GM19372 (cell line): Measurements from ENCODE around the gene PPP1R12A.
"Not testable (repeated sequence)": the region's sequence is repeated elsewhere in the genome, so short reads cannot be mapped to it uniquely, and the experiment has no call there.

Experiments used
- ATAC-seq: cut with Tn5 transposase; IDR thresholded peaks from one replicate; pipeline ENCODE4 v1.9.1; 2021; ENCODE audit warnings: mild to moderate bottlenecking, low read depth, moderate library complexity; ENCODE audit not compliant: unreplicated experiment

PPP1R12A gene

DNA sequence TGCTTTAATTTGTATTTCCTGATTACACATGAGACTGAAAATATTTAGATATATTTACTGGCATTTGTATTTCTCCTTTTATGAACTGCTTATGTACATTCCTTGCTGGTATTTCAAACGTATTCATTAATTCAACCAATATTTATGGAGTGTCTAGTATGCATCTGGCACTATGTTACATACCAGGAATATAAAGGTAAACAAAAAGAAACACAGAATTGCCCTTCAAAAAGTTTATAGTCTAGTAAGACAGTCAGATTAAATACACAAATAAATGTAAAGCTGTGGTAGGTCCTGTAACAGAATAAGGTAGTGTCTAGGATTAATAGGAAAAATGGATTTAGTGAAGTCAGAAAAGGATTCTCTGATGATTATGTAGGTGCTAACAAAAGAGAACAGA, 87.5 kb downstream of the PPP1R12A start:
- ATAC-seq = no peak

DNA sequence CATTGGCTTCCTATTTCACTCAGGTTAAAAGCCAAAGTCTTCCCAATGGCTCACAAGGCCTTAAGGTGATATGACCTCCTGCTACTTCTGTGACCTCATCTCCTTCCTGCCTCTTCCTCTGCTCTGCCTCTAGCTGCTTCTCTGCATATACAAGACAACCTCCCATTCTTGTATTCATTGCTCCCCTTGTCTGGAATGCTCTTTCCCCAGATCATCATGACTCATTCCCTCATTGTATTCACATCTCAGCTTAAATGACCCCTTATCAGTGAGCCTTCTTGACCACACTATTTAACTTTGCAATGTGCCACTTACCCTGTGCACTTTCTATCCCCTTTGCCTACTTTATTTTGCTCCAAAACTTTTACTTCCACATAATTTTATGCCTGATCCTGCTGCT, 90.2 kb downstream of the PPP1R12A start:
- no peak for ATAC-seq

GRCh38 chr12:79843978-79844377, 90.9 kb downstream of the PPP1R12A start:
- no peak for ATAC-seq

DNA sequence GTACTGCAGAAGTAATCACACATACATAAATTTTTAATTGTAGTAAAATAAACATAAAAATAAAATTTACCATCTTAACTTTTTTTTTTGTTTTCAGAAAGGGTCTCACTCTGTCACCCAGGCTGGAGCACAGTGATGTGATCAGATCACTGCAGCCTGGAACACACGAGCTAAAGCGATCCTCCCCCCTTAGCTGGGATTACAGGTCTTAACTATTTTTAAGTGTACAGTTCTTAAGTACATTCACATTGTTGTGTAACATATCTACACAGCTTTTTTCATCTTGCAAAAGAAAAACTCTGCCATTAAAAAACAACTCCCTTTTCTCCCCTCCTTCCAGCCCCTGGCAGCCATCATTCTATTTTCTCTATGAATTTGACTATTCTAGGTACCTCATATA, 92.3 kb downstream of the PPP1R12A start:
- ATAC-seq = no peak

DNA sequence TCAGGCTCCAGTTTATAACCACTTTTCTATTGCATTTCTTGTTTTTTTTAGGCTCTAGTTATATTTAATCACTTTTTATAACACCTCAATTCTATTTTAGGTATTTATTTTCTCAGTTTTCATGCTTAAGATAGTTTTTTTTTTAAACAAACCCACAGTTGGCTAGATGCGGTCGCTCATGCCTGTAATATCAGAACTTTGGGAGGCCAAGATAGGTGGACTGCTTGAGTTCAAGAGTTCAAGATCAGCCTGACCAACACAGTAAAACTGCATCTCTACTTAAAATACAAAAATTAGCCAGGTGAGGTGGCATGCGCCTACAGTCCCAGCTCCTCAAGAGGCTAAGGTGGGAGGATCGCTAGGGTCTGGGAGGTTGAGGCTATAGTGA, 93.0 kb downstream of the PPP1R12A start:
- ATAC-seq = no peak

DNA sequence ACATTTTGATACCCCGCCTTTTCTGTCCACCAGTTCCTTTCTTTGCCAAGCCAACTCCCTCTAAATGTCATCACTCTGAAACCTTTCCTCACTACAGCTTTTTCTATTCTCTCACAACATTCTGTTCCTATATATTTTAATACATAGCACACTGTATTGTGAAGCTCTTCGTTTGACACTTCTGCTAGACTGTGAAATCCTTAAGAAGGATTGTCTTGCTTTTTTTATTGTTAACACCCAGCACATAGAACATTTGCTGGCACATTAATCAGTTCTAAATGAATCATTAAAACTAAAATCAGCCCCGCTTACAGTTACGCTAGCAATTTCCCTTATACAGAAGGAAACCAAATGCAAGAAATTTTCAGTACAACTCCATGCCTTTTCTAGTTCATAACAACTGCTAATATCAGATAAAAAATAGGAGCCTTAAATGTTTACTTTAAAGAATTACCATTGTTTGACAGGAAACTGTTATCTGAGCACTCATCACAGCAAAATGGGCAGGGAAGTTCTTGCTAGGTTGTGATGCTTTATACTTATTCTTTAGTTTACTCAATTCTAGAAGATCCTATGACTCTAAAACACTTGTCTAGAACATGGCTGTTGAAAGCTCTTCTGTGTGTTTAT, 93.5 kb downstream of the PPP1R12A start:
- no peak for ATAC-seq

- no peak for ATAC-seq
Measured at GRCh38 chr12:79838359-79838758, 96.5 kb downstream of the PPP1R12A start.

GRCh38 chr12:79837575-79837974, 97.3 kb downstream of the PPP1R12A start:
- ATAC-seq = no peak

- ATAC-seq = no peak
Measured at GRCh38 chr12:79835377-79835843, 99.5 kb downstream of the PPP1R12A start.

DNA sequence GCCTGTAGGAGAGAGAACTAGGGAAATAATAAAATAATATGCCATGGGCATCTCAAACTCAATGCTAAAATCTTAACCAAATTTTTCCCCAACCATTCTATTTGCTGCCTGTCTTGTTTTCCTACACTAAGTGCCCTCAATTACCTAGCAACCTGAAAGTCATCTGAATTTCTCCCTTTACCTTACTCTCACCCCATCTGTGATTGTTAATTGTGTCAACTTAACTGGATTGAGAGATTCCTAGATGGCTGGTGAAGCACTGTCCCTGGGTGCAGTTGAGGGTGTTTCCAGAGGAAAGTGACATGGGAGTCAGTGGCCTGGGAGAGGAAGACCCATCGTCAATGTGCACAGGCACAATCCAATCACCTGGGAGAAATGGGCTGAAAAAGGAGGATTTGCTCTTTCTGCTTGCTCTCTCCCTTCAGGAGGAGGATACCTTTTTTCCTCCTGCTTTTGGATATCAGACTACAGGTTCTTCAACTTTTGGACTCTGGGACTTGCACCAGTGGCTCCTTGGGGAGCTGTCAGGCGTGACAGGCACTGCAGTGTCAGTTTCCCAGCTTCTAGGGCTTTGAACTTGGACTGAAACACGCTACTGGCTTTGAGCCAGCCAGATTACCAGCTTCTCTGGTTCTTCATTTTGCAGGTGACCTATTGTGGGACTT, 100.1 kb downstream of the PPP1R12A start:
- no peak for ATAC-seq

DNA sequence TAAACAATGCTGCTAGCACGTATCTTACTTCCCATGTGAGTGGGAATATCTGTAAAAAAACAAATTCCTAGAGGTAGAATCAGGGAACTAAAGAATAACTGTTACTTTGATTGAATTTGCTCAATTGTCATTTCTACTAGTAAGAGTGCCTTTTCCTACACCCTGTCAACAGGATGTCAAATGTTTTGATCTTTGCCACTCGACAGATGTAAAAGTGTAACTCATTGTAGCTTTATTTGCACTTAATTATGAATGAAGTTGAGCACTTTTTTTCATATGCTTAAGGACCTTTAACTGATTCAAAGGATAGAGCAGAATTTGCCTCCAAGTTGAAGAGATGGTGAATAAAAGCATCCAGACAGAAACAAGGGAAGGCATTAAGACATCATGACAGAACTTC, 104.5 kb downstream of the PPP1R12A start:
- no peak for ATAC-seq

GRCh38 chr12:79828924-79829323, 106.0 kb downstream of the PPP1R12A start:
- no peak for ATAC-seq

- ATAC-seq = no peak
Measured at GRCh38 chr12:79827484-79827883, 107.4 kb downstream of the PPP1R12A start.

GRCh38 chr12:79826267-79827128, 108.4 kb downstream of the PPP1R12A start:
- no peak for ATAC-seq

DNA sequence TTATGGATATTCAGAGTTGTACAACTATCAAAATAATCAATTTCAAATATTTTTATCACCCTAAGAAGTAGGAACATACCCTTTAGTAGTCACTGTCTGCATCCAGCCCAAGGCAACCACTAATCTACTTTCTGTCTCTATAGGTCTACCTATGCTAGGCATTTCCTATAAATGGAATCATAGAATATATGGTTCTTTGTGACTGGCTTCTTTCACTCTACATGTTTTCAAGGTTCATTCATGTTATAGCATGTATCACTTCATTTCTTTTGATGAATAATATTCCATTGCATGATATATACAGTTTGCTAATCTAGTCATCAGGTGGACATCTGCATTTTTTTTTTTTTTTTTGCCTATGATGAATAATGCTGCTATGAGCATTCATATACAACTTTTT, 112.4 kb downstream of the PPP1R12A start:
- ATAC-seq = no peak

GRCh38 chr12:79818856-79819255, 116.0 kb downstream of the PPP1R12A start:
- no peak for ATAC-seq

DNA sequence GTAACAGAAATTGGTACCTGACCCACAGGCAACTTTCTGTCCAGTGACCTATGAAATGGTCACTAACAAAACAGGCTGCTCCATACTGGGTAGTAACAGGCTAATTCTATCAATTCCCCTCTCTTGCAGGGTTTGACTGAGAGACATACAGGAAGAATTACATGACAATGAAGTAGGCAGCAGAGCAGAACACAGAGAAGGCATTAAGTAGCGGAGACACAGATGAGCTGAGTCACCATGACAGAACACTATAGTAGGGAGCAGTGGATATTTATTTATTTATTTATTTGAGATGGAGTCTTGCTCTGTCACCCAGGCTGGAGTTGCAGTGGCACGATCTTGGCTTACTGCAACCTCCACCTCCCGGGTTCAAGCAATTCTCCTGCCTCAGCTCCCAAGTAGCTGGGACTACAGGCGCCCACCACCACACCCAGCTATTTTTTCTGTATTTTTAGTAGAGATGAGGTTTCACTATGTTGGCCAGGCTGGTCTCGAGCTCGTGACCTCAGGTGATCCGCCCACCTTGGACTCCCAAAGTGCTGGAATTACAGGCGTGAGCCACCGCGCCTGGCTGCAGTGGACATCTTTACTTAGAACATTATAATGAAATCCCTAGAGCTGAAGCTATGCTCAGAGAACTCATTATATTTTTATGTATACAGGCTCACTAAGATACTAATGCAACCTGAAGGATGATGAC, 150.4 kb downstream of the PPP1R12A start:
- not testable (repeated sequence) for ATAC-seq

DNA sequence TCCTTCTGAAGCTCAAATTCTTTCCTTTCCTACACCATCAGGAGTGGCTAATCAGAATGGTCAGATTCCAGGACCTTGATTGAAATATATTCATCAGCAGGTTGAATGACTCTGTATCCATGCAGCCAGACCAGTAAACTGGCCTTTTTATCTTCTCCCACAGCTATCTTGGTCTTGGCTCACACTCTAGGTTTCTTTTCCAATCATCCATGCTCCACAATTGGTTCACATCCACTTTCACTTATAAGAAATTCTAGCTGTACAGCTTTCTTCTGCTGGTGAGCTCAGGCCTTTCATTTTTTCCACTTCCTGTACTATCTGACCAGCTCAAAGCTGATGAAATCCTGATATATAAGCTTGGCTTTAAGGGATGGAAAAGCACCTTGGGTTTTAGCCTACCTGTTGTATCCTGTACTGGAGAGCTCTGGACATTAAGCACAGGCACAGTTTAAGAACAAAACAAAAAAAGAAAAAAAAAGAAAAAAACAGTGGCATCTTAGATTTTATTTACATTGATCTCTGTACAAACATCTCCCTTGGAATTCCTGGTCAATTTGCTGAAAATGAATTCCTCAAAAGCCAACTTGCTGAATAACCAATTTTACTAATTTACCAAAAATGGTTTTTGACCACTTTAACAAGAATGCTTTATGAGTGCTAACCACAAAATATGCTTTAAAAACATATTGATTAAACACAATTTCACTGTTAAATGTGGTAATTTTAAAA, 152.6 kb downstream of the PPP1R12A start:
- ATAC-seq = no peak

DNA sequence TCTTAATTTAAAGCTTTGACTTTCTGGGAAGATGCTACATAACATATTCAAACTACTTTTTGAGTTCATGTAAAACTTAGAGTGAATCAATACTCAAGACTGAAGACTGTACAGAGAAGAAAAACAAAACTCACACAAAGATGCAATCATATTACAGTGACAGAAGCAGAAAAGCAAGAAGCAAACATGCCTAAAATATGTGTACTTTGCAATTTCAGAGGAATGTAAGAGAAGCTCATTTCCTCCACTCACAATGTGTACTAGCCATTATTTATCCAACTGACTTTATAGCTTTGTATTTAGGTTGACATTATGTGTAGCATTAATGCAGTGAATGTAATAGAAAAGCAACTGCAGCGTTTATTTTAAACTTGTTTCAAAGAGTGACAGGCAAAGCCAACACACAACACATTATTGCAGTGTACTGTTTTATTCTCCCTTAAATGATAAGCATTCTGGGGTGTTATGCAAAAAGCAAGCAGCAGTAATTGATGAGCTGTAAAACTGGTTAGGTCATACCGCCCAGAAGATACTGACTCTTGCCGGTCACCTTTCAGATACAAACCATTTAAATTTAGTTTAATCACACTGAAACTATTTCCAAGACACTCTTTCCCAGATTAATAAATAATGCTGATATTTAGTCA, 156.0 kb downstream of the PPP1R12A start:
- no peak for ATAC-seq

DNA sequence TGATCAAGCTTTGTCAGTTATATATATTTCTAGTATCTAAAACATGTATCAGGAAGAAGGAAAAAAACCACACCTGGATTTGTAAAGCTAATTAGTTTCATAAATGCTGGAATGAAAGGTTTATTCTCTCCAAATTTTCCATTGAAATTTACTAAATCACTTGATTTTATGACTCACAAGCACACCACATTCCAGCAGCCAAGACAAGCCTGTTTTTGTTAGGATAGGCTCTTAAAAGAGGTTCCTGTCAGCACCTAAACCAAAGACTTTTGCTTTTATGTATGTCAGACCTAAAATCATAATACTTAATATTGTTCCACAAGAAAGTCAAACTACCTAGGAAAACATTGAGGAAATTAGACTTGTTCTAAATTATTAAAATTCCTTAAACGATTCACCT, 158.8 kb downstream of the PPP1R12A start:
- ATAC-seq = no peak
